Transverse colon (tissue), 4 donors: Measurements from ENCODE around the gene DNAL1.

Experiments used
- POLR2AphosphoS5 ChIP-seq, 3 donors: sonication (generic); formaldehyde crosslinking; IDR thresholded peaks; one replicate each; pipeline ENCODE4 v1.6.1; 2016; ENCODE audit warnings: antibody characterized with exemption in 3 of 3
- TF ChIP-seq, protein P1 (sequence below), 5 experiments: fragments of 200-600 bp in 3 of 5; fragments of 450-650 bp in 2 of 5; sonication (generic) in 3 of 5; IDR thresholded peaks; 1 replicate in 2 of 5; 2 replicates in 3 of 5; pipeline ENCODE4 v1.5.1; 2016 to 2017; ENCODE audit warnings: antibody characterized with exemption in 5 of 5, inconsistent platforms in 3 of 5, mild to moderate bottlenecking in 2 of 5, moderate library complexity in 1 of 5

DNA sequence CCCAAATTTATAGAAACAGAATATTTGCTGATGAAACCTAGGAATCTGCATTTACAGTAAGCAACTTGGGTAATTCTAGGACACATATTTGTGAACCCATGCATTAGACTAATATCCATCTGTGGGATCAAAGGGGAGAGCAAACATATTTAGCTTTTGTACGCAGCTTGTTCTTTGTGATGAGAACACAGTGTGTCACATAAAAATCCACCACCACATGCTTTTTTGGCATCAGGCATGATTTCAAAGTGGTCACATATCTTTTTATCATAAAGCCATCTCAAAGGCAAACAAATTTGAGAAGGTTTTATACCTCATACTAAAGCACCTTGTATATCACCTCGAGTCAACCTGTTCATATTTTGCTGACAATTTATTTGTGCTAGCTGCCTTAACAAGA, 15.7 kb downstream of the DNAL1 start:
- TF ChIP-seq, protein P1, sequence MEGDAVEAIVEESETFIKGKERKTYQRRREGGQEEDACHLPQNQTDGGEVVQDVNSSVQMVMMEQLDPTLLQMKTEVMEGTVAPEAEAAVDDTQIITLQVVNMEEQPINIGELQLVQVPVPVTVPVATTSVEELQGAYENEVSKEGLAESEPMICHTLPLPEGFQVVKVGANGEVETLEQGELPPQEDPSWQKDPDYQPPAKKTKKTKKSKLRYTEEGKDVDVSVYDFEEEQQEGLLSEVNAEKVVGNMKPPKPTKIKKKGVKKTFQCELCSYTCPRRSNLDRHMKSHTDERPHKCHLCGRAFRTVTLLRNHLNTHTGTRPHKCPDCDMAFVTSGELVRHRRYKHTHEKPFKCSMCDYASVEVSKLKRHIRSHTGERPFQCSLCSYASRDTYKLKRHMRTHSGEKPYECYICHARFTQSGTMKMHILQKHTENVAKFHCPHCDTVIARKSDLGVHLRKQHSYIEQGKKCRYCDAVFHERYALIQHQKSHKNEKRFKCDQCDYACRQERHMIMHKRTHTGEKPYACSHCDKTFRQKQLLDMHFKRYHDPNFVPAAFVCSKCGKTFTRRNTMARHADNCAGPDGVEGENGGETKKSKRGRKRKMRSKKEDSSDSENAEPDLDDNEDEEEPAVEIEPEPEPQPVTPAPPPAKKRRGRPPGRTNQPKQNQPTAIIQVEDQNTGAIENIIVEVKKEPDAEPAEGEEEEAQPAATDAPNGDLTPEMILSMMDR (IDR thresholded peaks at IDR 0.05) = no peak
- TF ChIP-seq POLR2AphosphoS5 (IDR thresholded peaks at IDR 0.05) = no peak
